ENCODE data around the gene MYOCOS. TPM values are rescaled to one million over a fixed set of nuclear protein-coding genes. Genes with fewer than 3 reads are reported as not detected.
"Not testable (repeated sequence)": the region's sequence is repeated elsewhere in the genome, so short reads cannot be mapped to it uniquely, and the experiment has no call there.

The MYOCOS gene
- total RNA-seq, 1 donor from 2014 or later = not detected

DNA sequence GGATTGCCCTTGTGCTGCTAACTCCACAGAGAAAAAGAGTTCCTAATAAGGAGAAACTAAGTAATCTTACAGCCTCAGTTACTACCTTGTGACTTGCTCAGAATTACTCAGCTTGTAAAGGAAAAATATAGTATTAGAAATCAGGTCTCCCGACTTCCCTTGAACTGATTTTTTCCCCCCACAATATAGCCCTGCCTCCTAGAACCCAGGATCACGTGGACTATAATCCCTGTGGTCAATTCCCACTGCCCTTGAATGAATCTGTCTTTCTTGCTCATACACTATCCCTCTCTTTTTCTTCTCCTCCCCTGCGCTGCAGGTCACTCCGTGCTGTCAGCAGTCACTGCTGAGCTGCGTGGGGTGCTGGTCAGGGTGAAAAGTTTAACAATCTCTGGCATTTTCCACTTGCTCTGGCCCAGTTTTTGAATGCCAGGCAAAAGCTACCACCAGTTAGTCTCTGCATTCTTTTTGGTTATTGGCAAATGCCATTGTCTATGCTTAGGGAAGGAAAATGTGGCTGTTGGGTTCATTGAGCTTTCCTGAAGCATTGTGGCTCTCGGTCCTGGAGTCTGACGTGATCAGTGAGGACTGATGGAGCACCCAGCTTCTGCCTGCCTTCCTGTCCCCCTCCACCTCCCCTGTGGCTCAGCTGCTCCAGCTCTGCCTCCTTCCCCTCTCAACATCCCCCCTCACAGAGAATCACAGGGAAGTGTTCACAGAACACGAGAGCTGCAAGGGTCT, 32.3 kb downstream of the MYOCOS start:
- intact Hi-C loops (cut with micrococcal nuclease) = no loop called here
- peak overlapping the region; percentile 44 for H3K4me3 ChIP-seq
- no peak for DNase-seq
- H3K9me3 ChIP-seq (replicated peaks) = no peaks in the 10 kb centered on the region
- H3K27me3 ChIP-seq (ENCODE audit: low read depth) = no peaks in the 10 kb centered on the region
- H3K27ac ChIP-seq (replicated peaks) = peak overlapping the region; percentile 89
- H3K4me1 ChIP-seq = peaks cover 49% of the 10 kb centered on the region
- no peaks in the 10 kb centered on the region for H3K36me3 ChIP-seq
- TF ChIP-seq, protein P1, sequence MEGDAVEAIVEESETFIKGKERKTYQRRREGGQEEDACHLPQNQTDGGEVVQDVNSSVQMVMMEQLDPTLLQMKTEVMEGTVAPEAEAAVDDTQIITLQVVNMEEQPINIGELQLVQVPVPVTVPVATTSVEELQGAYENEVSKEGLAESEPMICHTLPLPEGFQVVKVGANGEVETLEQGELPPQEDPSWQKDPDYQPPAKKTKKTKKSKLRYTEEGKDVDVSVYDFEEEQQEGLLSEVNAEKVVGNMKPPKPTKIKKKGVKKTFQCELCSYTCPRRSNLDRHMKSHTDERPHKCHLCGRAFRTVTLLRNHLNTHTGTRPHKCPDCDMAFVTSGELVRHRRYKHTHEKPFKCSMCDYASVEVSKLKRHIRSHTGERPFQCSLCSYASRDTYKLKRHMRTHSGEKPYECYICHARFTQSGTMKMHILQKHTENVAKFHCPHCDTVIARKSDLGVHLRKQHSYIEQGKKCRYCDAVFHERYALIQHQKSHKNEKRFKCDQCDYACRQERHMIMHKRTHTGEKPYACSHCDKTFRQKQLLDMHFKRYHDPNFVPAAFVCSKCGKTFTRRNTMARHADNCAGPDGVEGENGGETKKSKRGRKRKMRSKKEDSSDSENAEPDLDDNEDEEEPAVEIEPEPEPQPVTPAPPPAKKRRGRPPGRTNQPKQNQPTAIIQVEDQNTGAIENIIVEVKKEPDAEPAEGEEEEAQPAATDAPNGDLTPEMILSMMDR (IDR thresholded peaks at IDR 0.05; ENCODE audit: borderline replicate concordance) = no peak

DNA sequence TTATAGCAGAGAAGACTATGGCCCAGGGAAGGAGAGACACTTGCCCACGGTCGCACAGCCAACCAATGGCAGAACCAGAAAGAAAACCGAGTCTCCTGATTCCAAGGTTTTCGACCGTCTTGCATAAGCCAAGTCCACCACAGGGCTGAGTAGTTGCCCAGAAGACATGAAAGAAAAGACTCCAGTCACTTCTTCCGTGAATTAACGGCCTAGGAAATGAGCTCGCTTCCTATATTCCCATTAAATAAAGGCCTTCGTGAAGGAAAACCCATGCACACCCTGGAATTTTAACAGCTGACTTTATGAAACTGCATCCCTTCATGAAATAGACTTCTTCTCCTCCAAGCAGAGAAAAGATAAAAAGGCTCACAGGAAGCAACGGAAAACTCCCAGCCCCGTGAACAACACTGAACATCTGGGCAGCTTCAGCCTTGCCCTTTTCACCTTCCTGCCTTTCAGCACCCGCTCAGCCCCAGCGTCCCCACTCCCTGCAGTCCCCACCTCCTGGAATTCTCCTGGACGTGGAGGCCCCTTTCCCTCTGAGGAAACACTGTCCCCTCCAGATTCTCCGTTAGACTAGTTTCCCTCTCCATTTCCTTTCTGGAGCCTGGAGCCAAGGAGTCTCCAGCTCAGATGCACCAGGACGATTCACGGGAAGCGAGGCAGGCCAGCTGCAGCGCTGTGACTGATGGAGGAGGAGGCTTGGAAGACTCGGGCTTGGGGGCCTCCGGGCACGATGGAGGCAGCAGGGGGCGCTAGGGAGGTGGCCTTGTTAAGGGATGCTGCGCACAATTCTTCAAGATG, 33.1 kb downstream of the MYOCOS start:
- intact Hi-C loops (cut with micrococcal nuclease) = no loop called here
- Histone ChIP-seq H3K4me1 (peaks cover 49% of the 10 kb centered on the region), H3K4me3 (peak overlapping the region; percentile 44), H3K9me3 (replicated peaks) (no peaks in the 10 kb centered on the region), H3K27me3 (ENCODE audit: low read depth) (no peaks in the 10 kb centered on the region), H3K36me3 (no peaks in the 10 kb centered on the region), H3K27ac (replicated peaks) (peak overlapping the region; percentile 89)
- peak; percentile 88 for DNase-seq
- TF ChIP-seq, protein P1 (IDR thresholded peaks at IDR 0.05; ENCODE audit: borderline replicate concordance) = peak; percentile 75

DNA sequence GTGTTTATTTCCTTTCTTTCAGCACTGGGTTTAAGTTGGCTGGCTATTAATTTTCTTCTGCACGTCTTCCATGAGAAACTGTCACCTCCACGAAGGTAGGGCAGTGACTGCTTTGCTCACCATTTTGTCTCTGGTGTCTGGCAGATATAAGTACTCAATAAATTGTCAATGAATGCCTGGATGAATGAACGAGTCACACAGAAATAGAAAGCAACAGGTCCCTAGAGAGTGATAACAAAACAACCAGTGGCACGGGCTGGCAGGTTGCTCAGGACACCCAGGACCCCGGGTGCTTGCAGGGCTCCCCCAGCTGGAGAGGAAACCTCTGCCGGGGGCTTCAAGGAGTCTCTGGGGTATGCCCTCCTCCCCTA, 33.7 kb downstream of the MYOCOS start:
- TF ChIP-seq, protein P1 (IDR thresholded peaks at IDR 0.05; ENCODE audit: borderline replicate concordance) = no peak
- no peaks in the 10 kb centered on the region for H3K9me3 ChIP-seq (replicated peaks)
- peak overlapping the region; percentile 89 for H3K27ac ChIP-seq (replicated peaks)
- intact Hi-C loops (cut with micrococcal nuclease) = no loop called here
- no peaks in the 10 kb centered on the region for H3K36me3 ChIP-seq
- H3K27me3 ChIP-seq (ENCODE audit: low read depth) = no peaks in the 10 kb centered on the region
- H3K4me3 ChIP-seq = peak overlapping the region; percentile 44
- H3K4me1 ChIP-seq = peaks cover 49% of the 10 kb centered on the region
- DNase-seq = no peak

DNA sequence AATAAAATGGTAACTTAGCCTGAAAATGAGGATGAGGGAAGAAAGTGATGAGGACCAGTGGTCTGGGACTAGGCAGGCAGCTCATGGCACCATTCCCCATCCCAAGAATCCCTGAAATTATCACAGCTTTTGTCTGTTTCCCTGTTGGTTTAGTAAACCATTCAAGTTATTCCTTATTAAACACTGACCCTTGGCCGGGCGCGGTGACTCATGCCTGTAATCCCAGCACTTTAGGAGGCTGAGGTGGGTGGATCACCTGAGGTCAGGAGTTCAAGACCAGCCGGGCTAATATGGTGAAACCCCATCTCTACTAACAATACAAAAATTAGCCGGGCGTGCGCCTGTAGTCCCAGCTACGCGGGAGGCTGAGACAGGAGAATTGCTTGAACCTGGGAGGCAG, 34.2 kb downstream of the MYOCOS start:
- peaks cover 49% of the 10 kb centered on the region for H3K4me1 ChIP-seq
- H3K36me3 ChIP-seq; intact Hi-C loops (cut with micrococcal nuclease); H3K27me3 ChIP-seq (ENCODE audit: low read depth); H3K9me3 ChIP-seq (replicated peaks); H3K4me3 ChIP-seq; DNase-seq: not testable (repeated sequence)
- H3K27ac ChIP-seq (replicated peaks) = peak overlapping the region; percentile 89

DNA sequence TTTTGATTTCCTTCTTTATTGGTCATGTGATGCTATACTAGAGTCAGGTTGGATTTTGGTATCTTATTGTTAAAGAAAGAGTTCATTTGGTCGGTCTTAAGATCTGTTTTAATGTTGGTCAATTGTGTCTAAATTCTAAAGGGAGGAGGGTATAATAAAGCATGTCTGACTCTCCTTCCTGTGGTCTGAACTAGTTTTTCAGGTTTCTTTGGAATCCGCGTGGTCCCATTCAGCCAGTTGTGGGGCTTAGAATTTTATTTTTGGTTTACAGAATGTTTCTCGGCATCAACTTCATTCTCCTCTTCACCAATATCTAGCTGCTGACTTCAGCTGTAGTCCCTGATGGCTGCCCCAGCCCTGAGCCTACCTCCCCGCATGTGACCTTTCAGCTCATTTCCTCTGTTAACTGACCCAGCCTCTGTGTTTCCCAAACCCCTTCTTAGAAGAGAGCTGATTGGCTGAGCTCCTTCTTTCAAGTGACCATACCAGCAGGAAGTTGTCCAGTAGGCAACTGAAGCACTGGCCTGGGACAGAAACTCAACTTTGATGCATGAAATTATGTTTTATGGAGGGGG, 39.1 kb downstream of the MYOCOS start:
- TF ChIP-seq, protein P1 (IDR thresholded peaks at IDR 0.05; ENCODE audit: borderline replicate concordance) = no peak
- no peaks in the 10 kb centered on the region for H3K36me3 ChIP-seq
- H3K27me3 ChIP-seq (ENCODE audit: low read depth) = no peaks in the 10 kb centered on the region
- DNase-seq = no peak
- no peak overlapping the region for H3K4me3 ChIP-seq
- H3K4me1 ChIP-seq = peaks cover 33% of the 10 kb centered on the region
- intact Hi-C loops (cut with micrococcal nuclease) = no loop called here
- H3K9me3 ChIP-seq (replicated peaks) = no peaks in the 10 kb centered on the region
- H3K27ac ChIP-seq (replicated peaks) = no peak overlapping the region

All from left ventricle myocardium inferior (tissue), 1 donor.